A673 (cell line): ENCODE measurements around the gene CLCN7.

Source experiments
- EZH2 ChIP-seq: fragments of 200-600 bp; sonication (generic); IDR thresholded peaks from 2 replicates; pipeline ENCODE4 v1.6.1; 2017; ENCODE audit warnings: borderline replicate concordance, low read depth, mild to moderate bottlenecking, mixed read lengths, antibody characterized with exemption, low read length; ENCODE audit not compliant: poor library complexity, severe bottlenecking
- TF ChIP-seq, protein P1 (sequence below): fragments of 300-800, 200-600 bp; sonication (generic); conservative IDR thresholded peaks from 2 replicates; pipeline ENCODE4 v1.5.1; 2017; ENCODE audit warnings: low read depth, mild to moderate bottlenecking, antibody characterized with exemption, low read length, moderate library complexity, mixed read lengths

- no peak for TF ChIP-seq EZH2
- TF ChIP-seq, protein P1, sequence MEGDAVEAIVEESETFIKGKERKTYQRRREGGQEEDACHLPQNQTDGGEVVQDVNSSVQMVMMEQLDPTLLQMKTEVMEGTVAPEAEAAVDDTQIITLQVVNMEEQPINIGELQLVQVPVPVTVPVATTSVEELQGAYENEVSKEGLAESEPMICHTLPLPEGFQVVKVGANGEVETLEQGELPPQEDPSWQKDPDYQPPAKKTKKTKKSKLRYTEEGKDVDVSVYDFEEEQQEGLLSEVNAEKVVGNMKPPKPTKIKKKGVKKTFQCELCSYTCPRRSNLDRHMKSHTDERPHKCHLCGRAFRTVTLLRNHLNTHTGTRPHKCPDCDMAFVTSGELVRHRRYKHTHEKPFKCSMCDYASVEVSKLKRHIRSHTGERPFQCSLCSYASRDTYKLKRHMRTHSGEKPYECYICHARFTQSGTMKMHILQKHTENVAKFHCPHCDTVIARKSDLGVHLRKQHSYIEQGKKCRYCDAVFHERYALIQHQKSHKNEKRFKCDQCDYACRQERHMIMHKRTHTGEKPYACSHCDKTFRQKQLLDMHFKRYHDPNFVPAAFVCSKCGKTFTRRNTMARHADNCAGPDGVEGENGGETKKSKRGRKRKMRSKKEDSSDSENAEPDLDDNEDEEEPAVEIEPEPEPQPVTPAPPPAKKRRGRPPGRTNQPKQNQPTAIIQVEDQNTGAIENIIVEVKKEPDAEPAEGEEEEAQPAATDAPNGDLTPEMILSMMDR = no peak
Observed at GRCh38 chr16:1508494-1509187, 33.8 kb upstream of the CLCN7 start.
